GM19328 (cell line): ENCODE data around the gene RHOT1.
"Not testable (repeated sequence)": the region's sequence is repeated elsewhere in the genome, so short reads cannot be mapped to it uniquely, and the experiment has no call there.

Experiments
- ATAC-seq: cut with Tn5 transposase; IDR thresholded peaks from one replicate; pipeline ENCODE4 v1.9.1; 2021; ENCODE audit warnings: mild to moderate bottlenecking, moderate library complexity; ENCODE audit not compliant: unreplicated experiment

RHOT1 gene

GRCh38 chr17:32158870-32159585 lies 16.7 kb downstream of the RHOT1 start:
- no peak for ATAC-seq

DNA sequence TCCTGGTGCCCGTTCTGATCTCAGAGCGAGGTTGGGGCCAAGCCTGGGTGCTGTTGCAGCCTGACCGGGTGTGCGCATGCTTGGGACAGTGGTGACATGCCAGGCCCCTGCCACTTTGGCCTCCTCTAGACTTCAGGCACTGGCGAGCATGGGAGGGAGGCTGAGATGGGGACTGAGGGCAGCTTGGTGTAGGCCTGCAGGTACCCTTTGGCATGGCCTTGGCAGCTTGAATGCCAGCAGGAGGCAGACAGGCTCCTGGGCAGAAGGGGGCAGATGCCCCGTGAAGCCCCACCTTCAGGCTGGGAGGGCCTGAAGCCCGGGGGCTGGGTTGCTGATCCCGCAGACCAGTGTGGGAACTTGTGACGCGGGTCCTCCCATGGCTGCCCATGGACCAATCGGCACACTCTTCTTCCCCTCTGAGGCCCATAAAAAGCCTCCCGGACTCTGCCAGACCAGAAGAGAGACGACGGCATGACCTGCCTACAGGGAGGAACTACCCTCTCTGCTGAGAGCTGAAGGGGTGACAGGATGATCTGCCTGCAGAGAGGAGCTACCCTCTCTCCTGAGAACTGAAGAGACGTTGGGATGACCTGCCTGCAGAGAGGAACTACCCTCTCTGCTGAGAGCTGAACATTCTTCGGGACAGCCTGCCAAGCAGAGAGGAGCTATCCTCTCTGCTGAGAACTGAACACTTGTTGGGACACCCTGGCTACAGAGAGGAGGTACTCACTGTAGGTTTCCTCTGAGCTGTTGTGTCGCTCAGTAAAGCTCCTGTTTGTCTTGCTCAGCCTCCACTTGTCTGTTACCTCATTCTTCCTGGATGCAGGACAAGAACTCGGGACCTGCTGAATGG lies 17.5 kb downstream of the RHOT1 start:
- ATAC-seq: no peak

GRCh38 chr17:32160526-32160925 lies 18.2 kb downstream of the RHOT1 start:
- ATAC-seq: no peak

- no peak for ATAC-seq
Observed at GRCh38 chr17:32161029-32161428, 18.7 kb downstream of the RHOT1 start.

- no peak for ATAC-seq
Observed at GRCh38 chr17:32161506-32162365, 19.4 kb downstream of the RHOT1 start.

DNA sequence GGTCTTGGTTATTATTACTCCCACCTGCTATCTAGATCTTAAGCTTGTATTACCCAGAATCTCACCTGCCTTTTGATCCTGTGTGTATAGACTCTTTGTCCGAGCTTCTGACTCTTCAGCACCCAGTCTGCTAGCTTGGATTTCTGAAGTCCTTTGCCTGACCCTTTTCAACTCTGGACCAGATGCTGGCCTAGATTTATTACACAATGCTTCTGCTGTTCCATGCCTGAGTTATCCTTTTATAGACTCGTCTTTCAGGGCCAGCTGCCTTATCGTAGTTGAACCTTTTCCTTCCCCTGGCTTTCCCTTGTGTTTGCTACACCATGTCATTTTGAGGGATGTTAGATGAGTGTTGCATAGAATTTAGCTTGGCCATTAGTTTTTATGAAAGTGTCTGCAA lies 32.6 kb downstream of the RHOT1 start:
- ATAC-seq: no peak

DNA sequence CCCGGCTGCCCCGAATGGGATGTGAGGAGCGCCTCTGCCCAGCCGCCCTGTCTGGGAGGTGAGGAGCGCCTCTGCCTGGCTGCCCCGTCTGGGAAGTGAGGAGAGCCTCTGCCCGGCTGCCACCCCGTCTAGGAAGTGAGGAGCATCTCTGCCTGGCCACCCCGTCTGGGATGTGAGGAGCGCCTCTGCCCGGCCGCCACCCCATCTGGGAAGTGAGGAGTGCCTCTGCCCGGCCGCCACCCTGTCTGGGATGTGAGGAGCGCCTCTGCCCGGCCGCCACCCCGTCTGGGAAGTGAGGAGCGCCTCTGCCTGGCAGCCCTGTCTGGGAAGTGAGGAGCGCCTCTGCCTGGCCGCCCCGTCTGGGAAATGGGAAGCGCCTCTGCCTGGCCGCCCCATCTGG lies 36.4 kb downstream of the RHOT1 start:
- ATAC-seq: not testable (repeated sequence)

- ATAC-seq: not testable (repeated sequence)
Observed at GRCh38 chr17:32179103-32179502, 36.8 kb downstream of the RHOT1 start.

DNA sequence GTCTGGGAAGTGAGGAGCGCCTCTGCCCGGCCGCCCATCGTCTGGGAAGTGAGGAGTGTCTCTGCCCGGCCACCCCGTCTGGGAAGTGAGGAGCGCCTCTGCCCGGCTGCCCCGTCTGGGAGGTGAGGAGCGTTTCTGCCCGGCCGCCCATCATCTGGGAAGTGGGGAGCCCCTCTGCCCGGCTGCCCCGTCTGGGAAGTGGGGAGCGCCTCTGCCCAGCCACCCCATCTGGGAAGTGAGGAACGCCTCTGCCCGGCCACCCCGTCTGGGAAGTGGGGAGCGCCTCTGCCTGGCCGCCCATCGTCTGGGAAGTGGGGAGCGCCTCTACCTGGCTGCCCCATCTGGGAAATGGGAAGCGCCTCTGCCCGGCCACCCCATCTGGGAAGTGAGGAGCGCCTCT lies 37.2 kb downstream of the RHOT1 start:
- not testable (repeated sequence) for ATAC-seq

DNA sequence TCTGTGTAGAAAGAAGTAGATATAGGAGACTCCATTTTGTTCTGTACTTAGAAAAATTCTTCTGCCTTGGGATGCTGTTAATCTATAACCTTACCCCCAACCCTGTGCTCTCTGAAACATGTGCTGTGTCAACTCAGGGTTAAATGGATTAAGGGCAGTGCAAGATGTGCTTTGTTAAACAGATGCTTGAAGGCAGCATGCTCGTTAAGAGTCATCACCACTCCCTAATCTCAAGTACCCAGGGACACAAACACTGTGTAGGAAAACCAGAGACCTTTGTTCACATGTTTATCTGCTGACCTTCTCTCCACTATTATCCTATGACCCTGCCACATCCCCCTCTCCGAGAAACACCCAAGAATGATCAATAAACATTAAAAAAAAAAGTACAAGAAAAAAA lies 38.0 kb downstream of the RHOT1 start:
- ATAC-seq: not testable (repeated sequence)

- no peak for ATAC-seq
Observed at GRCh38 chr17:32185875-32186274, 43.6 kb downstream of the RHOT1 start.

GRCh38 chr17:32187271-32187670 lies 45.0 kb downstream of the RHOT1 start:
- no peak for ATAC-seq

DNA sequence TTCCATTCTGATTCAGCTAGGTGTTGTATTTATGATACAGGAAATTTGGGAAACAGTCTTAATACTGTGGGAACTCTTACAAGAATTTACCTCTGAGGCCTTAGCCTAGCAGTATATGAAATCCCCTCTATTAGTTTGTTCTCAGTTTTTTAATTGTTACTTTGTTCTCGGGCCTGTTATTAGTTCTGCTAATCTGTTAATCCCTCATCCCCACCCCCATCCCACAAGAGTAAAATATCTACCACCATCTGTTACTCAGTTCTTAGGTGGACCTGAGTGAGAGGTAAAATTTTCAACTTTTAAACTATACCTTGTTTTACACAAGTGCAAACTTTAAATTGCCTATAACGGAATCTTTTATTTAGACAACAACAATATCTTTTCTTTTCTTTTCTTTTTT lies 47.0 kb downstream of the RHOT1 start:
- no peak for ATAC-seq

DNA sequence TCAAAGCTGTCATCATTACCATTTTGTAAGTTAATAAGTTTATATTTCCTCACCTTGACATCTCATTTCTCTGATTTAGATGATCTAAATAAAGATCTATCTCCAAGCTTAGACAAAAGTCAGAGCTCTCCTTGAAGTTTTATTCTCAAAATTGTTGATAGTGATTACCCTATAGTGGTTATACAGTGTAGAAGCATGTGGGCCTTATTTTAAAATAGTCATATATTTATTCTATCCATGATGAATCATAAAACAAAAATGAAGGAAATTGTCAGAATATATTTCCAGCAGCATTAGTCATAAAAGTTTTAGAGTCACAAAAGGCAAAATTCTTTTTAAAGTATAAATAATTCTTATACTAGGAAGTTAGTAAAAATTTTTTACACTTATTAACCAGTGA lies 49.0 kb downstream of the RHOT1 start:
- ATAC-seq: no peak

DNA sequence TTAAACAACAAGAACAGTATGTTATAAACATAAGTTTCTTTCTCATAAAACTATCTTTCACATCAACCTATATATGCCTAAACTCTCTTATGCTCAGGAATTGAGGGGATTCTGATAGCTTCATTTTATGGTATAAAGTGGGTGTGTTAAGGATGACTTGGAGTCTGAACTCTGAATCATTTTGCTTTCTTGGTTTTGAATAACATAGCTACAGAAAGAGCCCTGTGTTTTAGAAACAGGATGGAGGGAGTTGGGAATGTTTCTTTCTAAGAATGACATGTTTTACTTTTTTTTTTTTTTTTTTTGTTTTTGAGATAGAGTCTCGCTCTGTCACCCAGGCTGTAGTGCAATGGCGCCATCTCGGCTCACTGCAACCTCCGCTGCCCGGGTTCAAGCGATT lies 50.1 kb downstream of the RHOT1 start:
- ATAC-seq: no peak

- no peak for ATAC-seq
Observed at GRCh38 chr17:32197987-32198386, 55.7 kb downstream of the RHOT1 start.

- ATAC-seq: no peak
Observed at GRCh38 chr17:32206861-32207260, 64.6 kb downstream of the RHOT1 start.

DNA sequence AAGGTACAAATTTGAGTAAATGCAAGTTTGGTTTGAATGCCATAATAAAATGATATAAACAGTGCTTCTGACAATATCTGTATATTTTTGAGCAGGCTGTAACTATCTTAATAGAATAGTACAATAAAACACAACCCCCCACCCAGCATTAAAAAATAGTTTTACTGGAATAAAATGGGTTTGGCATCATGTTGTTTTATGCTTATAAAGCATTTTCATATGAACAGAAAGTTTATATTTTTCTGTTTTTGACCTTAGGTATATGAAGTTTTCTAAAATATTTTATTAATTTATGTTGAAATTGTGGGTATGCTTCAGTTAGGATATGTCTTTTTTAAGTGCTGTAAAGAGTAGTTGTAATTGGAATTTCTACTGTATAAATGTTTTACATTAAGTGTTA lies 66.1 kb downstream of the RHOT1 start:
- ATAC-seq: no peak

GRCh38 chr17:32209608-32210007 lies 67.3 kb downstream of the RHOT1 start:
- no peak for ATAC-seq

GRCh38 chr17:32211671-32212070 lies 69.4 kb downstream of the RHOT1 start:
- ATAC-seq: no peak

- ATAC-seq: no peak
Observed at GRCh38 chr17:32215696-32216095, 73.4 kb downstream of the RHOT1 start.
